ENCODE results near the gene COG2.

Gene COG2

GRCh38 chr1:230610589-230610988 lies 31.7 kb upstream of the COG2 start:
- TF ChIP-seq CTCF (IDR thresholded peaks at IDR 0.05), result no peak
- H3K9me3 ChIP-seq (ENCODE audit: control insufficient read depth, low read length), result no peaks in the 10 kb centered on the region
- H2AFZ ChIP-seq, result no peak overlapping the region
- no peak overlapping the region for H3K27ac ChIP-seq
- no peak overlapping the region for H3K4me3 ChIP-seq (ENCODE audit: low read depth, low read length)
- H3K79me2 ChIP-seq, result no peaks in the 10 kb centered on the region
- peaks cover 4% of the 10 kb centered on the region for H3K4me1 ChIP-seq
- no peaks in the 10 kb centered on the region for H3K36me3 ChIP-seq (ENCODE audit: control insufficient read depth, insufficient read depth, low read length)
- H3K9ac ChIP-seq, result no peak overlapping the region
- no peaks in the 10 kb centered on the region for H3K27me3 ChIP-seq (ENCODE audit: control insufficient read depth, insufficient read depth, low read length)
- no peak overlapping the region for H3K4me2 ChIP-seq (ENCODE audit: low read length)

DNA sequence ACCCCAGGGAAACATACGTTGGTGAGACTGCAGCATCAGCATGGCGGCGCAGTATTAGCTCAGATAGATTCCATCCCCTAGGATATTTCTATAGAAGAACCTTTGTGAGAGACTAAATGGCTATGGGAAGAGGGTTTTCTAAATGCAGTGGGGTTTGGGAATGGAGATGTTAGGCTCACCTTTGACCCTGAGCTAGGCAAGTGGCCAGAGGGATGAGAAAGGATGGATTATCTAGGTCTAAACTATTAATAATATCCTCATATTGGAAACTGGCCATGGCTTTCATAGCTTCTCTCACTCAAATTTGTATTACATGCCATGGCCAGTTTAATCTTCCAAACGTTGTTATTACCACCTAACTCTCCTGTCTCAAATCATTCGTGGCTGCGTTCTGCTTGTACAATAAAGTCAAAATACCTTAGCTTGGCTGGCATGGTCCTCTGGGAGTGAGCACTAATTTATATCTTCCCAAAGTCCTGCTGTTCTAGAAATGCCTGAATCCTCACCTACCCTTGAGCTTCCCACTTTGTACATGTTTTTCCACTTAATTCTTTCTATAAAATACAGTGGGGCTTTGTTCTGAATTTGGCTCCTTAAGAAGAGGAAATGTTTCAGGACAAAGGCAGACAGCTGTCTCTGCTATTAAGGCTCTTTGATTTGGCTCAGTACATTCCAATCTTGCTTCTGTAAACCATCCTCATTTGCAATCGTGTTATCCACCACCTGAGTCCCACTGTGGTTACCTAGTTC lies 31.0 kb upstream of the COG2 start:
- H3K27me3 ChIP-seq (ENCODE audit: control insufficient read depth, insufficient read depth, low read length), result no peaks in the 10 kb centered on the region
- no peak overlapping the region for H3K27ac ChIP-seq
- no peaks in the 10 kb centered on the region for H3K79me2 ChIP-seq
- H3K36me3 ChIP-seq (ENCODE audit: control insufficient read depth, insufficient read depth, low read length), result no peaks in the 10 kb centered on the region
- no peak overlapping the region for H3K4me2 ChIP-seq (ENCODE audit: low read length)
- H3K4me1 ChIP-seq, result peaks cover 4% of the 10 kb centered on the region
- H3K9me3 ChIP-seq (ENCODE audit: control insufficient read depth, low read length), result no peaks in the 10 kb centered on the region
- no peak overlapping the region for H3K4me3 ChIP-seq (ENCODE audit: low read depth, low read length)
- TF ChIP-seq CTCF (IDR thresholded peaks at IDR 0.05), result no peak
- H2AFZ ChIP-seq, result no peak overlapping the region
- no peak overlapping the region for H3K9ac ChIP-seq

GRCh38 chr1:230611878-230612235 lies 30.4 kb upstream of the COG2 start:
- Histone ChIP-seq H3K79me2 (no peaks in the 10 kb centered on the region), H3K4me3 (ENCODE audit: low read depth, low read length) (no peak overlapping the region), H3K4me2 (ENCODE audit: low read length) (no peak overlapping the region), H2AFZ (no peak overlapping the region), H3K4me1 (peaks cover 4% of the 10 kb centered on the region), H3K27ac (no peak overlapping the region), H3K36me3 (ENCODE audit: control insufficient read depth, insufficient read depth, low read length) (no peaks in the 10 kb centered on the region), H3K27me3 (ENCODE audit: control insufficient read depth, insufficient read depth, low read length) (no peaks in the 10 kb centered on the region), H3K9ac (no peak overlapping the region), H3K9me3 (ENCODE audit: control insufficient read depth, low read length) (no peaks in the 10 kb centered on the region)
- TF ChIP-seq CTCF (IDR thresholded peaks at IDR 0.05), result no peak

DNA sequence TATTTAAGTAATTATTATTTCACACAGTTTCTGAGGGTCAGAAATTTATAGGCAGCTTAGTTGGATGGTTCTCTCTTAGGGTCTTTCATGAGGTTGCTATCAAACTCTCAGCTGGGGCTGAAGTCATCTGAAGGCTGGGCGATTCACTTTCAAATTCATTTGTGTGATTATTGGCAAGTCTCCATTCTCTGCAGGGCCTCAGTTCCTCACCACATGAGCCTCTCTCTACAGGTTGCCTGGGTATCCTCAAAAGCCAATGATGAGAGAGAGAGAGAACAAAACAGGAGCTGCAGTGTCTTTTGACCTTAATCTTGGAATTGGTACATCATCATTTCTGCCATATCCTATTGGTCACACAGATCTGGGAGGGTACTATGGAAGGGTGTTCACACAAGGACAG lies 29.6 kb upstream of the COG2 start:
- no peak overlapping the region for H2AFZ ChIP-seq
- no peaks in the 10 kb centered on the region for H3K79me2 ChIP-seq
- no peak for TF ChIP-seq CTCF (IDR thresholded peaks at IDR 0.05)
- no peak overlapping the region for H3K9ac ChIP-seq
- no peak overlapping the region for H3K4me2 ChIP-seq (ENCODE audit: low read length)
- no peaks in the 10 kb centered on the region for H3K36me3 ChIP-seq (ENCODE audit: control insufficient read depth, insufficient read depth, low read length)
- no peaks in the 10 kb centered on the region for H3K9me3 ChIP-seq (ENCODE audit: control insufficient read depth, low read length)
- peaks cover 4% of the 10 kb centered on the region for H3K4me1 ChIP-seq
- no peak overlapping the region for H3K27ac ChIP-seq
- no peaks in the 10 kb centered on the region for H3K27me3 ChIP-seq (ENCODE audit: control insufficient read depth, insufficient read depth, low read length)
- no peak overlapping the region for H3K4me3 ChIP-seq (ENCODE audit: low read depth, low read length)

DNA sequence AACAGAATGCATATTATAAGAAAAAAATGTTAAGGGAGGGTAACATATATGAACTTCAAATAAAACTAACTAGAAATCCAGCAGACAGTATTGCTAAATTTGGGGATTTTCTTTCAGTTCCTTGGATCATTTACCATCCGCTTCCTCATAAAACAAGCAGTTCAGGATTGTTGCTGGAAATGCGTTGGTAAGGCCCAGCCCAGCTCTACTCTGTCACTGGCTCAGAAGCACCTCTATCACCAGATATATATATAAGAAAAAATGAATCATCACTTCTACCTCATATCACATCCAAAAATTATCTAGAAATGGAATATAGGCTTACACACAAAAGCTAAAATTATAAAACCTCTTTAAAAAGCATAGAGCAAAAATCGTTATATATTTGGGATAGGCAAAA lies 28.2 kb upstream of the COG2 start:
- Histone ChIP-seq H3K4me1 (peaks cover 4% of the 10 kb centered on the region), H3K27ac (no peak overlapping the region), H3K9ac (no peak overlapping the region), H2AFZ (no peak overlapping the region), H3K9me3 (ENCODE audit: control insufficient read depth, low read length) (no peaks in the 10 kb centered on the region), H3K36me3 (ENCODE audit: control insufficient read depth, insufficient read depth, low read length) (no peaks in the 10 kb centered on the region), H3K79me2 (no peaks in the 10 kb centered on the region), H3K4me2 (ENCODE audit: low read length) (no peak overlapping the region), H3K4me3 (ENCODE audit: low read depth, low read length) (no peak overlapping the region), H3K27me3 (ENCODE audit: control insufficient read depth, insufficient read depth, low read length) (no peaks in the 10 kb centered on the region)
- TF ChIP-seq CTCF (IDR thresholded peaks at IDR 0.05), result no peak

Measured in parathyroid adenoma (tissue), 2 donors.